HAP-1 (cell line): ENCODE data around the gene HPS3.

Experiments used
- DNase-seq, 2 experiments: peaks; one replicate each; pipeline ENCODE4 v3.0.0-alpha.2; 2016 to 2020; ENCODE audit warnings: low spot score in 2 of 2
- H3K27me3 ChIP-seq: fragments of 250-450 bp; sonication (Bioruptor Pico); 2 replicates; pipeline ENCODE4 v1.5.1; 2020; ENCODE audit warnings: low read depth, mild to moderate bottlenecking, moderate library complexity
- H3K36me3 ChIP-seq: fragments of 250-450 bp; sonication (Bioruptor Pico); replicated peaks from 2 replicates; pipeline ENCODE4 v1.5.1; 2020; ENCODE audit warnings: mild to moderate bottlenecking
- H3K4me1 ChIP-seq: fragments of 250-450 bp; sonication (Bioruptor Pico); 2 replicates; pipeline ENCODE4 v1.5.1; 2020; ENCODE audit warnings: mild to moderate bottlenecking
- H3K4me3 ChIP-seq: fragments of 250-450 bp; sonication (Bioruptor Pico); 2 replicates; pipeline ENCODE4 v1.5.1; 2020; ENCODE audit warnings: mild to moderate bottlenecking, moderate library complexity
- H3K9me3 ChIP-seq: fragments of 250-450 bp; sonication (Bioruptor Pico); 2 replicates; pipeline ENCODE4 v1.5.1; 2020; ENCODE audit warnings: mild to moderate bottlenecking, moderate library complexity
- in situ Hi-C: fragments of 300-500 bp; cut with MboI; formaldehyde crosslinking; loops from 3 replicates; pipeline ENCODE4 v1.14.3; 2020; ENCODE audit warnings: low sequenced_read_pairs, inconsistent platforms, mixed read lengths

Gene HPS3

DNA sequence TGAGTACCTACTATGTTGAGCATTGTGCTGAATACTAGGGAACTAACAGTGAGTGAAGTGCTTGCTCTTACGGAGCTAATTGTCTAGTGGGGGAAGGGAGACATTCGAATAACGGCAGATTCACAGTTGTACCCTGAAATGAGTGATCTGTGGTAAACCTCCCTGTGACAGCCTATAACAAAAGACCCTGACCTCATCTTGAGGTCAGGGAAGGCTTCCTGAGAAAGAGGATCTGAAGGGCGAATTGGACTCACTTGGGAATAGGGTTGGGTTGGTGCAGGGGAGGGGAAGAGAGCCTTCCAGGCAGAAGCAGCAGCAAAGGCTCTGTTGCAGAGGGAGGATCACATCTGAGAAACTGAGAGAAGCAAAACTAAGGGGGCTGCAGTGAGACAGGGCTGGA, 13.2 kb downstream of the HPS3 start:
- DNase-seq: no peak
- Histone ChIP-seq H3K9me3 (no peaks in the 10 kb centered on the region), H3K4me3 (no peak overlapping the region), H3K4me1 (no peaks in the 10 kb centered on the region; the same call in 1 of the 2 replicates), H3K36me3 (no peaks in the 10 kb centered on the region), H3K27me3 (no peaks in the 10 kb centered on the region)
- in situ Hi-C loops: no loop called here

DNA sequence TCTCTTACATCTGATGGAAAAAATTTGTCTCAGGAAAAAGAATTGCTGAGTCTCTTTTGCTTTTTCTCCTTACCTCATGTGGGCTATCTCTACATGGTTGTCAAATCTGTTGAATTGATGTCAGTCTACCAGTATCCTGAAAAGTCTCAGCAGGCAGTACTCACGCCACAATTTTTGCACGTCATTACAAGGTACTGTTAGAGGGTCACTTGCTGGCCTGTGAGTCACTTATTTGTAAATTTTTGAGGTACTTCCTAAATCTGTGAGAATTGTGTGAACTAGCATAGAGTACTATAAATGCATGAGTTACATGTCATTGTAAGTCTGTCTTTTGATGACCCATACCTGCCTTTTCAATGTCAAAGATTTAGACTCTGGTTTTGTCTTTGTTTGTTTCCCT, 15.9 kb downstream of the HPS3 start:
- no peaks in the 10 kb centered on the region; the same call in 1 of the 2 replicates for H3K4me1 ChIP-seq
- no peak overlapping the region for H3K4me3 ChIP-seq
- no peak for DNase-seq
- H3K9me3 ChIP-seq: no peaks in the 10 kb centered on the region
- no peaks in the 10 kb centered on the region for H3K27me3 ChIP-seq
- peaks cover 3% of the 10 kb centered on the region; the same call in 1 of the 2 replicates for H3K36me3 ChIP-seq
- in situ Hi-C loops: no loop called here

DNA sequence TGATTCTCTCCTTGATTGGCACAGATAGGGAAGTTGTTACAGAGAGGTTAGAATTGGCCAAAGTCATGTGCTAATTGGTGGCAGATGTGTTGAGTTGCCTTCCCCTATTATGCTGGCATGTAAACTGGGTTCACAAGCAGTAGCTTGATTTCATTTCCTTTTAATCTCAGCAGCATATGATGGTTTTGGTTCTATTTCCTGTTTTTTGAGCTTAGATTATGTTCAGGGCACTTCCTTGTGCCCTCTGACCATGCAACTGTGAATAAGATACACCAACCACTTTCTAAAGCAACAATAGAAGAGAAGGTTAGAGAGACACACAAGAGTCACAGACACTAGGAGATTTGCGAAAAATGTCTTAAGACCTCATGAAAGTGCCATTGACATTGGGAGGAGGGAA, 16.5 kb downstream of the HPS3 start:
- H3K9me3 ChIP-seq: no peaks in the 10 kb centered on the region
- no peak overlapping the region for H3K4me3 ChIP-seq
- H3K4me1 ChIP-seq: no peaks in the 10 kb centered on the region; the same call in 1 of the 2 replicates
- in situ Hi-C loops: no loop called here
- peaks cover 3% of the 10 kb centered on the region; the same call in 1 of the 2 replicates for H3K36me3 ChIP-seq
- H3K27me3 ChIP-seq: no peaks in the 10 kb centered on the region
- no peak for DNase-seq

DNA sequence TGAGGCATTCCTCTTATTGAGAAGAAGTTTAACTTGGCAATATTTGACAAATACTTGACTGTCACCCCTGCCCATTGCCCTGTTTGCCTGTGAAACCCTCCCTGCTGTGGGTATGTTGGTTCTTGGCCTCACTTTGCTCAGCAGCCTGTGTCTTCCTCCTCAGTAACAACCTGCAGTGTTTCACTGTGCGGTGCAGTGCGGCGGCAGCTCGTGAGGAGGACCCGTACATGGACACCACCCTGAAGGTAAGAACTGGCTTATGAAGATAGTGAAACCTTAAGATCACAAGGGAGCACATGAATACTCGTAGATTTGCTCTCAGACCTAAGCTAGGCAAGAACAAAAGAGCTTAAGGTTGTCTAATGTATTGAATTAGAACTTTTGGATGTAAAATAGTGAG, 21.0 kb downstream of the HPS3 start:
- DNase-seq: no peak
- Histone ChIP-seq H3K9me3 (no peaks in the 10 kb centered on the region), H3K27me3 (no peaks in the 10 kb centered on the region), H3K4me3 (no peak overlapping the region), H3K4me1 (no peaks in the 10 kb centered on the region), H3K36me3 (peaks cover 3% of the 10 kb centered on the region)
- in situ Hi-C loops: no loop called here

DNA sequence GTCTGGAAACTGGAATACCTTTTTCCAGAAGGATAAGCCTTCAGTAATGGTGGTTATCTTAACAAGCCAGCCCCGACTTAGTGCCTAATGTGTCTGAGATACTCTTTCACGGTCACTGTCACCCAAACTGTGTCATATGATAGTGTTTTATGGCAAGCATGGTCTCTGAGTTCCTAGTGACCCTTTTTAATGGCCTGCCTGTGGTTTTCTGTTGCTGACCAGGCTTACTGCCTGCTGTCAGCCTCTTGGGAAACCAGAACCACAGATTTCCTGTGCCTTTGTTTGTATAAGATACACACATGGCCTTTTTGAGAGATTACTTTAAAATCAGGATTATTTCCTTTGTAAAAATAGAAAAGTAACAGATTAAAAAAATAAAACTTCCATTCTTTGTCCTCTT, 22.4 kb downstream of the HPS3 start:
- Histone ChIP-seq H3K9me3 (no peaks in the 10 kb centered on the region), H3K36me3 (peaks cover 3% of the 10 kb centered on the region), H3K27me3 (no peaks in the 10 kb centered on the region), H3K4me3 (no peak overlapping the region), H3K4me1 (no peaks in the 10 kb centered on the region)
- no peak for DNase-seq
- in situ Hi-C loops: no loop called here

DNA sequence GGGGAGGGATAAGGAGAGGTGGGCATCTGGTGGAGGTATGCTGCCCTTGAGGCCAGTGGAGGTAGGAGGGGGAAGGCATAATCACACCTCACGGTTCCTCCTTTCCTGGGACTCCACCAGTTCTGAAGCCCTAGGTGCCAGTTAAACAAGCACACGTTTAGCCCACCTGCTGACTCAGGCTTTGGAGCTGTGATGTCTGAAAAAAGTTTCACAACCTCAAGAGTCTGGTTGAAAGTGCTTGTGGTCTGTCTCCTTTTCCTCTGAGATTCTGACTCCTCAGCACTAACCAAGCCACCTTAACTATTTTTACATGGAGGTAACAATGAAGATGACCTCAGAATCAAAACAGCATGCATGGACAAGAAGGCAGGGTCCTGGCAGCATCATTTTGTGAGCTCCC, 23.0 kb downstream of the HPS3 start:
- DNase-seq: no peak
- Histone ChIP-seq H3K27me3 (no peaks in the 10 kb centered on the region), H3K36me3 (peaks cover 5% of the 10 kb centered on the region), H3K4me3 (no peak overlapping the region), H3K9me3 (no peaks in the 10 kb centered on the region), H3K4me1 (no peaks in the 10 kb centered on the region)
- in situ Hi-C loops: no loop called here

DNA sequence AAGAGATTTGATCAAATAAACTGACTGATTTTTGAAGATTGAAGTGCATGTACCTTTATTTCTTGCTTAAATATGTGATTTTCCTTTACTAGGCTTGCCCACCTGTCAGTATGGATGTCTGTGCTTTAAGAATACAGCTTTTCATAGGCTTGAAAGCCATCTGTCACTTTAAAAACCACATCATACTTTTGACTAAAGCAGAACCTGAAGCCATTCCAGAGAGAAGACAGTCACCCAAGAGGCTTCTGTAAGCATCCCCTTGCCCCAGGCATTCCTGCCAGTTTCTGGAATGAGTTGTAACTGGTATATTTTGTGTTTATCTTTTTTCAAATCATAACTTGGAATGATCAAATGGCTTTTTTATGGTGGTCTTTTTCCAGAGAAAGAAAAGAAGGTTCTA, 24.0 kb downstream of the HPS3 start:
- H3K36me3 ChIP-seq: peaks cover 15% of the 10 kb centered on the region
- in situ Hi-C loops: no loop called here
- no peak overlapping the region for H3K4me3 ChIP-seq
- no peak for DNase-seq
- no peaks in the 10 kb centered on the region for H3K27me3 ChIP-seq
- H3K9me3 ChIP-seq: no peaks in the 10 kb centered on the region
- no peaks in the 10 kb centered on the region for H3K4me1 ChIP-seq

DNA sequence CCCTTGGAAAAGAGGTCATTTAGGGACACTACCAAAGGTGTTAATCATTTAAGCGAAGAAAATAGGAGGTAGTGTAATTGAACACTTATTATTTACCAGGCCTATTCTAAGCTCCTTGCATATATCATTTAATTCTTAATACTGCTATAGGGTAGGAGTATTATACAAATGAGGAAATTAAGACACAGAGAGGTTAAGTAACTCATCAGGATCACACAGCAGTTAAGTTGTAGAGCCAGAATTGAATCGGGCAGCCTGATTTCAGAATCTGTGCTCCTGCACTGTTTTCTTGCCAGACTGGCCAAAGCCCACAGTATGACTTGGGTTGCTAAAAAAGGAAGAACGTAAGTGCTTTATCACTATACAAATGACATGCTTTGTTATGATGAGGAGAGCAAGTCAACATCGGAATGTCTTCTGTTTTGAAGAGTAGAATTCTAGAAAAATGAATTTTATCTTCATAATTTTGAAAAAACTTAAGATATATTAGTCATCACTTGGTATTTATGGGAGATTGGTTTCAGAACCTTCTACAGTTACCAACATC, 31.4 kb downstream of the HPS3 start:
- H3K4me3 ChIP-seq: no peak overlapping the region
- no peaks in the 10 kb centered on the region for H3K4me1 ChIP-seq
- no peaks in the 10 kb centered on the region for H3K9me3 ChIP-seq
- no peaks in the 10 kb centered on the region for H3K27me3 ChIP-seq
- H3K36me3 ChIP-seq: peaks cover 31% of the 10 kb centered on the region
- in situ Hi-C loops: no loop called here
- no peak for DNase-seq

DNA sequence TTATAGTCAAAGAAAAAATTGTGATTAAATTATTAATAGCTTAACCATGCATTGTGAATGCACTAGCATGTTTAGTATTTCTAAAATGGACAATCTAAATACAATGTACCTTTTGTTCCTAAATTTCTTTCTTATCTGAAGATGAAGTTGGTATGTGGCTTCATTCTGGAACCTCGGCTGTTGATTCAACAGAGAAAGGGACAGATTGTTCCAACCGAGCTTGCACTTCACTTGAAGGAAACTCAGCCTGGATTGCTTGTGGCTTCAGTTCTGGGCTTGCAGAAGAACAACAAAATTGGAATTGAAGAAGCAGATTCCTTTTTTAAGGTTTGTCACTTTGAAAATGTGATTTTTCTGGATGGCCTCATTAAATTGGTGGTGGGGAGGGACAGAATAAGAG, 32.6 kb downstream of the HPS3 start:
- Histone ChIP-seq H3K36me3 (peaks cover 38% of the 10 kb centered on the region), H3K4me1 (no peaks in the 10 kb centered on the region), H3K4me3 (no peak overlapping the region), H3K27me3 (no peaks in the 10 kb centered on the region), H3K9me3 (no peaks in the 10 kb centered on the region)
- in situ Hi-C loops: no loop called here
- DNase-seq: no peak

DNA sequence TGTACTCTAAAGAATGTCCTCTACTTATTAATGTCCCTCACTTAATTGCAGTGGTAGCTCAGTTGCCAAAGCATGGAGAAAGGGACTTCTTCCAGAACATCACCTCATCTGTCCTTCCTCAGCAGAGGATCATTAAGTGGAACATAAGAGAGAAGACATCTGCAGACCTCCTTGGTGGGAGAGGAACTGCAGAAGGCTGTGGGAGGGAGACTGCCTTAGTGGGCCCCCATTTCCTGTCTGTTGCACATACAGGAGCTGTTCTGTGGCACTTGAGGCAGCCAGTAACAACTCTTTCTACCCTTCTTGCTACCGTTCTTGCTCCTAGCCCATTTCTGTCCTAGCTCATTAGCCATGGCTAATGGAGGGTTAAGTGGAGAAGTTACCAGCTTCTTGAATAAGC, 33.6 kb downstream of the HPS3 start:
- Histone ChIP-seq H3K4me1 (no peaks in the 10 kb centered on the region), H3K4me3 (no peak overlapping the region), H3K27me3 (no peaks in the 10 kb centered on the region), H3K36me3 (peaks cover 30% of the 10 kb centered on the region), H3K9me3 (no peaks in the 10 kb centered on the region)
- no peak for DNase-seq
- in situ Hi-C loops: no loop called here

DNA sequence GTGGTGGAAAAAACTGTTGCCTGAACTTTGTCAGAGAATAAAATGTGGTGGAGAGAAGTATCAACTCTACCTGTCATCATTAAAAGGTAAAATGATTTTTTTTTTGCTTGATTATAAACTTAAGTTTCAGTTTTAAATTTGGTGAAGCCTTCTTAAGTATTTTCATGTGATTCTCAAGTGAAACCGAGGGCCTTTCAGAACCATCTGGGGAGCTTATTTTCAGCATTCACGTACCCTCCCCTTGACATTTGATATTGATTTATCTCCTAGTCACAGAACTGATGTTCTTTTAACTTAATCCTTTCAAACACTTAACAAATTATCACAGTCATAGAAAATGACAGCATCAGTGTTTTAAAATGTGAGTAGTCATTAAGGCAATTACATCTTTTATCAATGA, 38.5 kb downstream of the HPS3 start:
- DNase-seq: no peak
- H3K4me3 ChIP-seq: no peak overlapping the region
- H3K4me1 ChIP-seq: no peaks in the 10 kb centered on the region
- in situ Hi-C loops: no loop called here
- no peaks in the 10 kb centered on the region; the same call in 1 of the 2 replicates for H3K27me3 ChIP-seq
- H3K36me3 ChIP-seq: peaks cover 24% of the 10 kb centered on the region
- H3K9me3 ChIP-seq: no peaks in the 10 kb centered on the region

DNA sequence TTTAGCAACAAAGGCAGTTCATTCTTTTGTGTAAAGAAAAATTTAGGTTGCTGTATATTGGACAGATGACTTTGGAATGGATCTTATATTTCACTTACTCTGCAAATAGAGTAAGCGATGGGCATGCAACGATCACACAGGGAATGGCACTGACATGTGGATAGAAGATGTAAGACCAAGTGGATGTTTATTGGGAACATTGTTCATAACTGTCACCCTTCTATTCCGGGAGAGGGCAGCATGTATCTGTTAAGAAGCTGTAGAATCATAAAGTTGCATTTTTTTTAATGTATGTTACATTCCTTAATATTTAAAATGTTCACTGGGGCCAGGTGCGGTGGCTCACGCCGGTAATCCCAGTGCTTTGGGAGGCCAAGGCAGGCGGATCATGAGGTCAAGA, 41.2 kb downstream of the HPS3 start:
- DNase-seq: no peak
- H3K36me3 ChIP-seq: peaks cover 18% of the 10 kb centered on the region
- no peaks in the 10 kb centered on the region for H3K4me1 ChIP-seq
- H3K27me3 ChIP-seq: no peaks in the 10 kb centered on the region; the same call in 1 of the 2 replicates
- H3K4me3 ChIP-seq: no peak overlapping the region
- no peaks in the 10 kb centered on the region for H3K9me3 ChIP-seq
- in situ Hi-C loops: no loop called here

DNA sequence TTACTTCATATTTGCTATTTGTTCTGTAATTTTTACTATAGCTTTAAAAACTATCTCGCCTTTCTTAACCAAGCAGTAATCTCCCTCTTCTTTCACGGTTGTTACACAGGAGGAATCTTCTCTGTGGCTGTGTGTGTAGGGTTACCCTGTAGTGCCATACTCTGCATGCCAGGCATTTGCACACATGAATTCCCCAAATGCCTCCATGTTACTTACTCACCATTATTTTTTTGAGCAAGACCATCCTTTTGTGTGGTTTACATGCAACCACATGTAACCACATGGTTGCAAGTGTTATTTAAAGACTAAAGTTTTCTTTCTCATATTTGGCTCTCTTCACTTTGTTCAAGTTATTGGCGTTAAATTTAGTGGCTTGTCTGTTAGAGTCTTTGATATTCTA, 45.5 kb downstream of the HPS3 start:
- no peaks in the 10 kb centered on the region; the same call in 1 of the 2 replicates for H3K27me3 ChIP-seq
- DNase-seq: no peak
- in situ Hi-C loops: no loop called here
- H3K4me1 ChIP-seq: no peaks in the 10 kb centered on the region
- peaks cover 15% of the 10 kb centered on the region for H3K36me3 ChIP-seq
- no peaks in the 10 kb centered on the region for H3K9me3 ChIP-seq
- no peak overlapping the region for H3K4me3 ChIP-seq

DNA sequence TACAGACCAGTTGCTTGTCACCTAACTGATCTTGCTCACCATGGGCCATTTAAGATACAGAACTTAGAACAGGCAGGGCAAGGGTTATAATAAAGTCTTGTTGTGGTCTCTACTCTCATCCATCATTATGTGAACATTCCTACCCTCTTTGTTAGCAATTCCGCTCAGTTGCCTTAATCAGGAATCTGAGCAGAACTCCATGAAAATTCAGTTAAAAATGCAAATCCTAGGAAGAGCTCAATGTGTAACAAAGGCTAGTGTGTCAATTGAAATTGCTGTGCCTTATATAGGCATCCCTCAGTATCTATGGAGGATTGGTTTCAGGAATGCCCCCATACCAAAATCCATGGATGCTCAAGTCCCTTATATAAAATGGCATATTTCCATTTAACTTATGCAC, 47.7 kb downstream of the HPS3 start:
- Histone ChIP-seq H3K4me3 (no peak overlapping the region), H3K9me3 (no peaks in the 10 kb centered on the region), H3K36me3 (peaks cover 8% of the 10 kb centered on the region), H3K4me1 (no peaks in the 10 kb centered on the region), H3K27me3 (no peaks in the 10 kb centered on the region)
- in situ Hi-C loops: no loop called here
- no peak for DNase-seq

DNA sequence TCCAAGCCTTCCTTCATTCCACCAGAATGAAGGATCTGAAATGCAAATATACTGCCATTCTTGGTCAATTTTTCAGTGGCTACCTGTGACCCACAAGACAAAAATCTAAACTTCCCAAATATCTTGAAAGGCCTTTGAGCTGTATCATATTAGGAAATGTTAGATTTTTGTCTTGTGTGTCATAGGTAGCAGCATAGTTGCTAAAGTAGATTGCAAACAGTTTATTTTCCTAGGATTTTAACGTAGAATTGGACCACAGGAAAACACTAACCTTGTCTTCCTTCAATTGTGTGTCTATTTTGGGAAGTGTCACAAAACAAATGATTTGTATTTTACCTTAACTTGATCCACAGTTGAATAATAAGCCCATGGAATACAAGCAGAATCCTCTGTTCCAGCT, 49.8 kb downstream of the HPS3 start:
- Histone ChIP-seq H3K9me3 (no peaks in the 10 kb centered on the region), H3K36me3 (0 out of 2 replicates have a peak, but pooled peaks cover 4% of the 10 kb centered on the region), H3K4me3 (no peak overlapping the region), H3K4me1 (no peaks in the 10 kb centered on the region), H3K27me3 (no peaks in the 10 kb centered on the region)
- no peak for DNase-seq
- in situ Hi-C loops: no loop called here
